Breast epithelium (tissue), 4 donors: ENCODE data around the gene PRKG1. TPM values are rescaled to one million over a fixed set of nuclear protein-coding genes. Genes with fewer than 3 reads are reported as not detected.

Experiments
- DNase-seq, 2 donors: peaks; one replicate each; pipeline ENCODE4 v3.0.0-alpha.2; 2019; ENCODE audit warnings: low spot score in 2 of 2
- H3K27ac ChIP-seq, 2 donors: fragments of 200-600 bp; sonication (generic) in 1 of 2; one replicate each; pipeline ENCODE4 v1.5.1; 2016 to 2019; ENCODE audit warnings: mild to moderate bottlenecking in 1 of 2
- H3K27me3 ChIP-seq, 2 donors: fragments of 200-600 bp; sonication (generic) in 1 of 2; one replicate each; pipeline versions ENCODE4 v1.5.1 to v1.6.0; 2017 to 2019; ENCODE audit warnings: control low read depth in 1 of 2, mild to moderate bottlenecking in 1 of 2
- H3K36me3 ChIP-seq: fragments of 200-600 bp; one replicate; pipeline ENCODE4 v1.5.1; 2019
- H3K4me1 ChIP-seq, 2 donors: fragments of 200-600 bp; sonication (generic); one replicate each; pipeline ENCODE4 v1.5.1; 2016 to 2019; ENCODE audit warnings: control low read depth in 1 of 2
- H3K4me3 ChIP-seq, 3 donors: fragments of 200-600 bp; sonication (generic); 1 replicate in 2 of 3; 2 replicates in 1 of 3; pipeline ENCODE4 v1.5.1; 2016 to 2019; ENCODE audit warnings: mild to moderate bottlenecking in 3 of 3, moderate library complexity in 2 of 3
- H3K9me3 ChIP-seq, 2 donors: fragments of 200-600 bp; sonication (generic) in 1 of 2; one replicate each; pipeline ENCODE4 v1.5.1; 2016 to 2019; ENCODE audit warnings: control low read depth in 1 of 2
- POLR2A ChIP-seq: fragments of 450-650 bp; IDR thresholded peaks from one replicate; pipeline ENCODE4 v1.6.1; 2016; ENCODE audit warnings: antibody characterized with exemption, mild to moderate bottlenecking, moderate library complexity
- POLR2AphosphoS5 ChIP-seq, 3 donors: sonication (generic); formaldehyde crosslinking; IDR thresholded peaks; one replicate each; pipeline ENCODE4 v1.6.1; 2017; ENCODE audit warnings: antibody characterized with exemption in 3 of 3
- intact Hi-C: fragments of 100-400 bp; cut with DNase I; formaldehyde crosslinking; loops from one replicate; pipeline ENCODE4 v1.15.1; 2023; ENCODE audit warnings: low total_unique reads
- total RNA-seq, 3 donors: library from RNA; depleted of rRNA; stranded (reverse); fragments of >200 nt; gene quantifications; one replicate each; pipeline ENCODE4 v1.1.0, GENCODE V29; 2016
- TF ChIP-seq, protein P1 (sequence below), 3 donors: fragments of 450-650 bp; IDR thresholded peaks; one replicate each; pipeline ENCODE4 v1.5.1; 2016 to 2017; ENCODE audit warnings: antibody characterized with exemption in 3 of 3, mild to moderate bottlenecking in 3 of 3, moderate library complexity in 3 of 3

Gene PRKG1
- total RNA-seq, 3 donors from 2014 or later: 10.9 to 36.9 (median 19.7) TPM

DNA sequence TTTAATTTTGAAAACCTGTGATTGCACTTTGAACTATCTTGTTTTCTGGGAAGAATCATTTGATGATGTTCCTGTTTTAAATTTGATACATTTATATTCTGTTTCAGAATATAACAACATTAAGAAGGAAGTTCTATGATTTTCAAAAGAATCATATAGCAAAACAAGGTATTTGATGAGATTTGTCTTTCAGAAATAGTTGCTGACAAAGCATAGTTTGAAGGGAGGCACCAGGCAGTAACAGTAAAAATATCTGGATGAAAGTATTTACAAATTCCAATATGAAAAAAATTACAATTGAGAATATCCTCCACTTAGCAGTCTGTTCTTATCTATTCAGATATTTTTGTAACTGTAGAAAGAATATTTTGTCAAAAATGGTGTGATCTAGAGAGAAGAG, 891.2 kb downstream of the PRKG1 start:
- TF ChIP-seq POLR2A (no peak), POLR2AphosphoS5 (IDR thresholded peaks at IDR 0.05) (no peak)
- TF ChIP-seq, protein P1, sequence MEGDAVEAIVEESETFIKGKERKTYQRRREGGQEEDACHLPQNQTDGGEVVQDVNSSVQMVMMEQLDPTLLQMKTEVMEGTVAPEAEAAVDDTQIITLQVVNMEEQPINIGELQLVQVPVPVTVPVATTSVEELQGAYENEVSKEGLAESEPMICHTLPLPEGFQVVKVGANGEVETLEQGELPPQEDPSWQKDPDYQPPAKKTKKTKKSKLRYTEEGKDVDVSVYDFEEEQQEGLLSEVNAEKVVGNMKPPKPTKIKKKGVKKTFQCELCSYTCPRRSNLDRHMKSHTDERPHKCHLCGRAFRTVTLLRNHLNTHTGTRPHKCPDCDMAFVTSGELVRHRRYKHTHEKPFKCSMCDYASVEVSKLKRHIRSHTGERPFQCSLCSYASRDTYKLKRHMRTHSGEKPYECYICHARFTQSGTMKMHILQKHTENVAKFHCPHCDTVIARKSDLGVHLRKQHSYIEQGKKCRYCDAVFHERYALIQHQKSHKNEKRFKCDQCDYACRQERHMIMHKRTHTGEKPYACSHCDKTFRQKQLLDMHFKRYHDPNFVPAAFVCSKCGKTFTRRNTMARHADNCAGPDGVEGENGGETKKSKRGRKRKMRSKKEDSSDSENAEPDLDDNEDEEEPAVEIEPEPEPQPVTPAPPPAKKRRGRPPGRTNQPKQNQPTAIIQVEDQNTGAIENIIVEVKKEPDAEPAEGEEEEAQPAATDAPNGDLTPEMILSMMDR (IDR thresholded peaks at IDR 0.05): no peak
- no peak overlapping the region for H3K4me3 ChIP-seq
- DNase-seq: no peak
- H3K9me3 ChIP-seq: no peaks in the 10 kb centered on the region
- no peaks in the 10 kb centered on the region for H3K27me3 ChIP-seq
- H3K36me3 ChIP-seq: no peaks in the 10 kb centered on the region
- no peak overlapping the region for H3K27ac ChIP-seq
- no peaks in the 10 kb centered on the region for H3K4me1 ChIP-seq
- intact Hi-C loops: no loop called here

DNA sequence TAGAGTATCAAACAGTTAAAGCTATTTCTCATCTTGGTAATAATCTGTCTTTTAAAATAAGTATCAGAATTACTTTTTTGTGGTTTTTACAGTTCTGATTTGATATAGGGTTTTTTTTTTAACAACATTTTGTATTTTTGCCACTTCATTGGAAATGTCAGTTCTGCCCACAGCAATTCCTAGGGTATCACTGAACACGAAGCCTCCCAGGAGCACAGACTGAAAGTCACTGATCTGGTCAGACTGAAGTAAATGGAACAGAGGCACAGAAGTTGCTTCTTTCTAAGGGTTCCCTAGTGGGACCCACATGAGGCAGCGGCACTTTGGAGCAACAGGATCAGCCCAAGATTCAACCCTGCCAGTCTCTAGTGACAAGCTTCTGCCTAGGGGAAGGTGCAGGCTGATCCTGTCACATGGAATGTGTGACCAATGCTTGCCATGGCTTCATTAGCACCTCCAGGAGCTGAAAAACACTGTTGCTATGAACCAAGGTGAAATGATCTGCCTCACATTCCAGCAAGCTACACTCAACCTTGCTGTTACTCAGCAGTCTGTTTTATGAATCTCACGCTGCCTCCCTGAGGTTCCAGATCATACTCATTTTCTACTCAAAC, 898.6 kb downstream of the PRKG1 start:
- intact Hi-C loops: no loop called here
- Histone ChIP-seq H3K4me3 (no peak overlapping the region), H3K9me3 (no peaks in the 10 kb centered on the region), H3K27me3 (no peaks in the 10 kb centered on the region), H3K4me1 (no peaks in the 10 kb centered on the region), H3K27ac (no peak overlapping the region), H3K36me3 (no peaks in the 10 kb centered on the region)
- TF ChIP-seq, protein P1 (IDR thresholded peaks at IDR 0.05): no peak
- TF ChIP-seq POLR2AphosphoS5 (IDR thresholded peaks at IDR 0.05): no peak
- TF ChIP-seq POLR2A: no peak
- DNase-seq: no peak

- Histone ChIP-seq H3K4me1 (no peaks in the 10 kb centered on the region), H3K36me3 (no peaks in the 10 kb centered on the region), H3K4me3 (no peak overlapping the region), H3K27ac (no peak overlapping the region), H3K27me3 (no peaks in the 10 kb centered on the region), H3K9me3 (no peaks in the 10 kb centered on the region)
- no peak for TF ChIP-seq POLR2A
- TF ChIP-seq, protein P1 (IDR thresholded peaks at IDR 0.05): no peak
- TF ChIP-seq POLR2AphosphoS5 (IDR thresholded peaks at IDR 0.05): no peak
- intact Hi-C loops: loop anchor here (5.0 kb wide), 1 partner anchor 222 kb away; no protein-coding TSS in a partner anchor
- no peak for DNase-seq
Measured at GRCh38 chr10:51980752-51981151, 906.5 kb downstream of the PRKG1 start.

- TF ChIP-seq, protein P1 (IDR thresholded peaks at IDR 0.05): no peak
- no peak for TF ChIP-seq POLR2A
- no peak for TF ChIP-seq POLR2AphosphoS5 (IDR thresholded peaks at IDR 0.05)
- intact Hi-C loops: loop anchor here (5.0 kb wide), 1 partner anchor 221 kb away; no protein-coding TSS in a partner anchor
- no peak for DNase-seq
- Histone ChIP-seq H3K27ac (no peak overlapping the region), H3K27me3 (no peaks in the 10 kb centered on the region), H3K36me3 (no peaks in the 10 kb centered on the region), H3K4me1 (no peaks in the 10 kb centered on the region), H3K9me3 (no peaks in the 10 kb centered on the region), H3K4me3 (no peak overlapping the region)
Measured at GRCh38 chr10:51981731-51982130, 907.4 kb downstream of the PRKG1 start.

GRCh38 chr10:51983481-51983880, 909.2 kb downstream of the PRKG1 start:
- intact Hi-C loops: loop anchor here (5.0 kb wide), 1 partner anchor 219 kb away; no protein-coding TSS in a partner anchor
- H3K27ac ChIP-seq: no peak overlapping the region
- no peaks in the 10 kb centered on the region for H3K4me1 ChIP-seq
- H3K27me3 ChIP-seq: no peaks in the 10 kb centered on the region
- H3K4me3 ChIP-seq: no peak overlapping the region
- no peaks in the 10 kb centered on the region for H3K9me3 ChIP-seq
- no peak for TF ChIP-seq POLR2AphosphoS5 (IDR thresholded peaks at IDR 0.05)
- TF ChIP-seq, protein P1 (IDR thresholded peaks at IDR 0.05): no peak
- TF ChIP-seq POLR2A: no peak
- H3K36me3 ChIP-seq: no peaks in the 10 kb centered on the region
- no peak for DNase-seq
